ENCODE data around the gene GUCD1. TPM values are rescaled to one million over a fixed set of nuclear protein-coding genes. Genes with fewer than 3 reads are reported as not detected.

The GUCD1 gene
- total RNA-seq, 1 experiment from 2014 or later = 87.4 TPM

GRCh38 chr22:24595228-24595627 is 40.3 kb upstream of the GUCD1 start:
- H3K4ac ChIP-seq (ENCODE audit: low read depth, low read length) = no peak overlapping the region
- WGBS (ENCODE audit: extremely low coverage, insufficient read length, low lambda C conversion rate) = no CpG with 5 or more reads among the region's 6 CpGs

More at GRCh38 chr22:24595228-24595627, 40.3 kb upstream of the GUCD1 start:
- no peaks in the 10 kb centered on the region for H3K23me2 ChIP-seq (ENCODE audit: insufficient read length, low read depth, low read length, poor library complexity, severe bottlenecking)
- H3K27me3 ChIP-seq (ENCODE audit: insufficient read depth, low read length) = no peaks in the 10 kb centered on the region
- no peaks in the 10 kb centered on the region for H4K20me1 ChIP-seq (ENCODE audit: control insufficient read depth, insufficient read depth, insufficient read length)
- no peak overlapping the region for H3K18ac ChIP-seq (ENCODE audit: insufficient read length, low read depth, low read length)
- no peaks in the 10 kb centered on the region for H3K4me1 ChIP-seq (ENCODE audit: insufficient read depth, low read length)
- H2BK5ac ChIP-seq (ENCODE audit: insufficient read length, low read length) = no peak overlapping the region
- no peak overlapping the region for H3K9ac ChIP-seq (ENCODE audit: extremely low read depth, insufficient read length, low read length)
- H4K91ac ChIP-seq (ENCODE audit: insufficient read length, low read depth, low read length) = no peak overlapping the region
- no peak overlapping the region for H3K14ac ChIP-seq (ENCODE audit: insufficient read depth, low read length)
- H3K9me3 Mint-ChIP-seq = no peaks in the 10 kb centered on the region
- H2BK120ac ChIP-seq (ENCODE audit: low read depth, low read length, poor library complexity, severe bottlenecking) = no peak overlapping the region
- H3K56ac ChIP-seq (ENCODE audit: insufficient read length, low read depth, low read length) = no peak overlapping the region
- no peak overlapping the region for H4K8ac ChIP-seq (replicated peaks; ENCODE audit: insufficient read length, low read depth, low read length)
- H2AK5ac ChIP-seq (ENCODE audit: insufficient read length, low read length) = no peak overlapping the region
- H2BK15ac ChIP-seq (ENCODE audit: low read depth, low read length) = no peak overlapping the region
- no peaks in the 10 kb centered on the region for H3K79me2 ChIP-seq (ENCODE audit: insufficient read depth, low read length)
- H3K9me3 ChIP-seq (ENCODE audit: control insufficient read depth, low read depth, low read length) = no peaks in the 10 kb centered on the region
- H2BK20ac ChIP-seq (ENCODE audit: low read depth, low read length, poor library complexity, severe bottlenecking) = no peak overlapping the region
- H3K79me1 ChIP-seq (ENCODE audit: insufficient read depth, low read depth, low read length, poor library complexity, severe bottlenecking) = no peaks in the 10 kb centered on the region
- peak overlapping the region in 1 of 2 experiments; percentile 20; a peak in 1 of 5 replicates for H3K4me3 Mint-ChIP-seq
- no peak overlapping the region for H2AFZ ChIP-seq (ENCODE audit: low read length)
- no peak for TF ChIP-seq CTCF (conservative IDR thresholded peaks at IDR 0.05)
- H3K4me1 Mint-ChIP-seq = peaks cover 15 to 38% of the 10 kb centered on the region in 2 experiments
- DNase-seq = no peak
- H3K27ac ChIP-seq (ENCODE audit: insufficient read length, low read depth, low read length) = no peak overlapping the region
- no peaks in the 10 kb centered on the region for H3K36me3 Mint-ChIP-seq (ENCODE audit: insufficient read depth in 1 of 3, low read depth in 3 of 3)
- peak overlapping the region in 1 of 3 experiments; percentile 67; a peak in 1 of 7 replicates for H3K27ac Mint-ChIP-seq
- H3T11ph ChIP-seq (ENCODE audit: low read length) = no peak overlapping the region
- H3K4me2 ChIP-seq (ENCODE audit: insufficient read depth, insufficient read length, low read length) = no peak overlapping the region
- H2BK12ac ChIP-seq (ENCODE audit: insufficient read length, low read depth, low read length) = no peak overlapping the region
- no peak overlapping the region for H4K5ac ChIP-seq (ENCODE audit: insufficient read length, low read depth, low read length)
- no peak overlapping the region for H3K23ac ChIP-seq (ENCODE audit: insufficient read length, low read depth, low read length)
- no peaks in the 10 kb centered on the region for H3K27me3 Mint-ChIP-seq (ENCODE audit: low read depth)
